Measurements from ENCODE around the gene MAPK8.

DNA sequence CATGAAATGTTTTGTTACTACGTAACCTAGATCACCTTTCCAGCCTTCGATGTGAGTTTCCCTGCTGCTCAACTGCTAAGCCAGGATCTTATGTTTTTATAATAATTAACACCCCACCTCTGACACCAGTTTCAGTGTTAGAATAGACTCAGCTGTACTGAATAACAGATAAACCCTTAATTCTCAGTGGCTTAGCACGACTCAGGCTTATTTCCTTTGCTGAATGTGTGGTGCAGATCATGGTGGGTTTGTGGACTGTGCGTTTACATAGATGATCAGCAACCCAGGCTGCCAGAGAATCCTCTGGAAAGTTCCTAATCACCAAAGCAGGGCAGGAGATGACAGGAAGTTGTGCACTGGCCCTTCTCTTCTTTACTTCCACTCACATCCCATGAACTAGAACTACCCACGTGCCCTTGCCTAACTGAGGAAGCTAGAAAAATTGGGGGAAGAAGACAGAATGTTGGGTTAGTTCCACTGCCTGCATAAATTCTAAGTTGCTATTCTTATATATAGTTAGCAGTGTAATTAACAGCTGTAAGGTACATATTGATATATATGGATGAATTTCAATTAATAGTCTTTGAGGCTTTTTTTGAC lies 111.8 kb downstream of the MAPK8 start:
- no peak for TF ChIP-seq POLR2A (IDR thresholded peaks at IDR 0.05; ENCODE audit: extremely low read depth, insufficient read length)
- TF ChIP-seq, protein P1, sequence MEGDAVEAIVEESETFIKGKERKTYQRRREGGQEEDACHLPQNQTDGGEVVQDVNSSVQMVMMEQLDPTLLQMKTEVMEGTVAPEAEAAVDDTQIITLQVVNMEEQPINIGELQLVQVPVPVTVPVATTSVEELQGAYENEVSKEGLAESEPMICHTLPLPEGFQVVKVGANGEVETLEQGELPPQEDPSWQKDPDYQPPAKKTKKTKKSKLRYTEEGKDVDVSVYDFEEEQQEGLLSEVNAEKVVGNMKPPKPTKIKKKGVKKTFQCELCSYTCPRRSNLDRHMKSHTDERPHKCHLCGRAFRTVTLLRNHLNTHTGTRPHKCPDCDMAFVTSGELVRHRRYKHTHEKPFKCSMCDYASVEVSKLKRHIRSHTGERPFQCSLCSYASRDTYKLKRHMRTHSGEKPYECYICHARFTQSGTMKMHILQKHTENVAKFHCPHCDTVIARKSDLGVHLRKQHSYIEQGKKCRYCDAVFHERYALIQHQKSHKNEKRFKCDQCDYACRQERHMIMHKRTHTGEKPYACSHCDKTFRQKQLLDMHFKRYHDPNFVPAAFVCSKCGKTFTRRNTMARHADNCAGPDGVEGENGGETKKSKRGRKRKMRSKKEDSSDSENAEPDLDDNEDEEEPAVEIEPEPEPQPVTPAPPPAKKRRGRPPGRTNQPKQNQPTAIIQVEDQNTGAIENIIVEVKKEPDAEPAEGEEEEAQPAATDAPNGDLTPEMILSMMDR (IDR thresholded peaks at IDR 0.05; ENCODE audit: low read depth, low read length) = no peak
- TF ChIP-seq, protein P2, sequence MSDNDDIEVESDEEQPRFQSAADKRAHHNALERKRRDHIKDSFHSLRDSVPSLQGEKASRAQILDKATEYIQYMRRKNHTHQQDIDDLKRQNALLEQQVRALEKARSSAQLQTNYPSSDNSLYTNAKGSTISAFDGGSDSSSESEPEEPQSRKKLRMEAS (IDR thresholded peaks at IDR 0.05; ENCODE audit: low read depth, low read length) = no peak
